ENCODE measurements around the gene RSPH6A.

The RSPH6A gene

GRCh38 chr19:45817010-45817724 is 2.1 kb upstream of the RSPH6A start:
- no peaks in the 10 kb centered on the region for H3K27me3 ChIP-seq (replicated peaks; ENCODE audit: control insufficient read depth, insufficient read depth, low read length, poor library complexity, severe bottlenecking)
- H3K4me1 ChIP-seq (ENCODE audit: control insufficient read depth, insufficient read depth, low read length, poor library complexity, severe bottlenecking): no peaks in the 10 kb centered on the region
- no peaks in the 10 kb centered on the region for H3K9me3 ChIP-seq (ENCODE audit: control insufficient read depth, low read length)
- peaks cover 5% of the 10 kb centered on the region for H3K36me3 ChIP-seq (ENCODE audit: control insufficient read depth, insufficient read depth, low read length)
- no peak overlapping the region for H3K27ac ChIP-seq (ENCODE audit: insufficient read depth, low read length, poor library complexity, severe bottlenecking)
- DNase-seq: peak; percentile 87 to 92 (median 91)
- H3K4me3 ChIP-seq (ENCODE audit: insufficient read depth, low read depth, low read length, poor library complexity, severe bottlenecking): no peak overlapping the region

DNA sequence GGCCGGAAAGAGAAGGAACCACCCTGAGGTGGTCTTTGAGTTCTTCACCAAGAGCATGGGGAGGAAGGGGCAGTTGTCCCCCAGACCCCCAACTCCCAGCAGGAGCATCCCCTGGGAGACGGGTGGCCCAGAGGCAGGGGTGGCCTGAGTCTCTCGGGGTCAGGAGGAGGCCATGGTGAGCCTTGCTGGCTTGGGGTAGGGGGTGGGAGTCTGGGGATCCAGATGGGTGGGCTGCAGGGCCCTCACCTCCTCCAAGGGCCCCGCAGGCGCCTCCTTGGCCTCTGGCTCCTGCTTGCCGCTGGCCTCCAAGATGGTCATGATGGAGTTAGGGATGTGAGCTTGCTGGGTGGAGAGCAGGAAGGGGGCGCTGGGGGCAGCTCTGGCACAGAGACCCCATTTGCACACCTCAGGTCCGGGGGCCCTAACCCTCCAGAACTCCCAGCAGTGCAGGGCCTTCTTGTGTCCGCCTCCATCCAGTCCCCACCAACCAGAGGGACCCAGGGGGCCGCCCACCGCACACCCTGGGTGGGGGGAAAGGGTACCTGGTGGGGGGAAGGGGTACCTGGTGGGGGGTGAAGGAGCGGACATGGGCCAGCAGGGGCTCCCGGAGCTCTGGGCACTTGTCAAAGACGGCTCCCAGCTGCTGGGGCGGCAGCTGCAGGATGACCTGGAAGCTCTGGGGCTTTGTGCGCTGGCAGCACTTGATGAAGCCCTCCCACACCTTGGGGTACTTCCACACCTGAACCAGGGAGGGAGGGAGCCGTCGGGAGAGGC is 1.3 kb upstream of the RSPH6A start:
- Histone ChIP-seq H3K27me3 (replicated peaks; ENCODE audit: control insufficient read depth, insufficient read depth, low read length, poor library complexity, severe bottlenecking) (no peaks in the 10 kb centered on the region), H3K9me3 (ENCODE audit: control insufficient read depth, low read length) (no peaks in the 10 kb centered on the region), H3K36me3 (ENCODE audit: control insufficient read depth, insufficient read depth, low read length) (peaks cover 5% of the 10 kb centered on the region), H3K4me1 (ENCODE audit: control insufficient read depth, insufficient read depth, low read length, poor library complexity, severe bottlenecking) (no peaks in the 10 kb centered on the region), H3K4me3 (ENCODE audit: insufficient read depth, low read depth, low read length, poor library complexity, severe bottlenecking) (no peak overlapping the region), H3K27ac (ENCODE audit: insufficient read depth, low read length, poor library complexity, severe bottlenecking) (no peak overlapping the region)
- DNase-seq: no peak

GRCh38 chr19:45815481-45816216 is 541 bp upstream of the RSPH6A start:
- Histone ChIP-seq H3K27me3 (replicated peaks; ENCODE audit: control insufficient read depth, insufficient read depth, low read length, poor library complexity, severe bottlenecking) (no peaks in the 10 kb centered on the region), H3K27ac (ENCODE audit: insufficient read depth, low read length, poor library complexity, severe bottlenecking) (no peak overlapping the region), H3K4me3 (ENCODE audit: insufficient read depth, low read depth, low read length, poor library complexity, severe bottlenecking) (no peak overlapping the region), H3K9me3 (ENCODE audit: control insufficient read depth, low read length) (no peaks in the 10 kb centered on the region), H3K4me1 (ENCODE audit: control insufficient read depth, insufficient read depth, low read length, poor library complexity, severe bottlenecking) (no peaks in the 10 kb centered on the region), H3K36me3 (ENCODE audit: control insufficient read depth, insufficient read depth, low read length) (peaks cover 3% of the 10 kb centered on the region)
- no peak for DNase-seq

DNA sequence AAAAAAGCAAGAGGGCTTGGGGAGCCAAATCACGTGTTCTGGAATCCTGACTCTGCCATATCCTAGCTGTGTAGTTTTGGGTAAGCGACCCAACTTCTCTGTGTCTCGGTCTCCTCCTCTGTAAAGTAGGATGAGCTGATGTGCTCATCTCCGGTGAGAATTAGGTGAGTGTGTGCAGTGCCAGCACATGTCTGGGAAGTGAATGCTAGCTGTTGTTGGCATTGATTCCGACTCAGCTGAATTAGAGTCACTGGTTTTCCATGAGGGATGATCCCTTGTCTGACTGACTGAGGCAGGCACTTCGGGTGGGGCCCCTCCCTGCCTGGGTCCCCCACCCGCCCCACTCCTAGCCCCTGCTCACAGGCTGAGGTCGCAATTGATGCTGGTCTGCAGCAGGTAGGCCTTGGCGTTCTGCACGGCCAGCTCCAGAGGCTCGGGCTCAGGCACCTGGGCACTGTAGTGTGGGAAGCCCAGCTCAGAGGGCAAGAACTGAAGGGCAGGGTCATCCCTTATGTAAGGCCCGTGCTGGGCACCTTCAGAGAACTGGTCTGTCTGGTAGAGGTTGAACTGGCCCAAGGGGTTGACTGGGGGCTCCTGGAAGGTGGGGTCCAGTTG is 835 bp downstream of the RSPH6A start:
- Histone ChIP-seq H3K9me3 (ENCODE audit: control insufficient read depth, low read length) (no peaks in the 10 kb centered on the region), H3K27ac (ENCODE audit: insufficient read depth, low read length, poor library complexity, severe bottlenecking) (no peak overlapping the region), H3K4me1 (ENCODE audit: control insufficient read depth, insufficient read depth, low read length, poor library complexity, severe bottlenecking) (no peaks in the 10 kb centered on the region), H3K27me3 (replicated peaks; ENCODE audit: control insufficient read depth, insufficient read depth, low read length, poor library complexity, severe bottlenecking) (no peaks in the 10 kb centered on the region), H3K4me3 (ENCODE audit: insufficient read depth, low read depth, low read length, poor library complexity, severe bottlenecking) (no peak overlapping the region), H3K36me3 (ENCODE audit: control insufficient read depth, insufficient read depth, low read length) (no peaks in the 10 kb centered on the region)
- no peak for DNase-seq

- no peaks in the 10 kb centered on the region for H3K36me3 ChIP-seq (ENCODE audit: control insufficient read depth, insufficient read depth, low read length)
- no peak for DNase-seq
- H3K27me3 ChIP-seq (replicated peaks; ENCODE audit: control insufficient read depth, insufficient read depth, low read length, poor library complexity, severe bottlenecking): no peaks in the 10 kb centered on the region
- H3K9me3 ChIP-seq (ENCODE audit: control insufficient read depth, low read length): no peaks in the 10 kb centered on the region
- H3K27ac ChIP-seq (ENCODE audit: insufficient read depth, low read length, poor library complexity, severe bottlenecking): no peak overlapping the region
- H3K4me1 ChIP-seq (ENCODE audit: control insufficient read depth, insufficient read depth, low read length, poor library complexity, severe bottlenecking): no peaks in the 10 kb centered on the region
- H3K4me3 ChIP-seq (ENCODE audit: insufficient read depth, low read depth, low read length, poor library complexity, severe bottlenecking): no peak overlapping the region
Observed at GRCh38 chr19:45812297-45812696, 2.8 kb downstream of the RSPH6A start.

DNA sequence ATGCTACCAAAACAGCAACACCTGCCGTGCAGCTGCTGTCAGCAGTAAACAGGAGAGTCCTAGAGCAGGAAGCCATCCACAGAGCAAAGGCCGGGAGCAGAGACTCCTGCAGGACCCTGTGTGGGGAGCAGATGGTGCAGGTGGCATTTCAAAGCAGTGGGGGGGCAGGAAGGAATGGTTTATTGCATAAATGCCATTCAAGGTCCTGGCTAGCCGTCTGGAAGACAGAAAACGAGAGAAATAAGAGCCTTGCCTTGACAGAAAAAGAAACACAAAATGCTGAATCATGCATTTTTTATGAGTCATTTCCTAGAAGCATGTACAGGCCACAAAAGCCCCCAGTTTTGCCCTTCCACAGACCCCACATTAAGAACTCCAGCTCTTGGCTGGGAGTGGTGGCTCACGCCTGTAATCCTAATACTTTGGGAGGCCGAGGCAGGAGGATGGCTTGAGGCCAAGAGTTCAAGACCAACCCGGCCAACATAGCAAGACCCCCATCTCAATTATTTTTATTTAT is 5.4 kb downstream of the RSPH6A start:
- no peak for DNase-seq
- Histone ChIP-seq H3K4me1 (ENCODE audit: control insufficient read depth, insufficient read depth, low read length, poor library complexity, severe bottlenecking) (no peaks in the 10 kb centered on the region), H3K9me3 (ENCODE audit: control insufficient read depth, low read length) (no peaks in the 10 kb centered on the region), H3K27ac (ENCODE audit: insufficient read depth, low read length, poor library complexity, severe bottlenecking) (no peak overlapping the region), H3K36me3 (ENCODE audit: control insufficient read depth, insufficient read depth, low read length) (no peaks in the 10 kb centered on the region), H3K27me3 (replicated peaks; ENCODE audit: control insufficient read depth, insufficient read depth, low read length, poor library complexity, severe bottlenecking) (no peaks in the 10 kb centered on the region), H3K4me3 (ENCODE audit: insufficient read depth, low read depth, low read length, poor library complexity, severe bottlenecking) (no peak overlapping the region)

DNA sequence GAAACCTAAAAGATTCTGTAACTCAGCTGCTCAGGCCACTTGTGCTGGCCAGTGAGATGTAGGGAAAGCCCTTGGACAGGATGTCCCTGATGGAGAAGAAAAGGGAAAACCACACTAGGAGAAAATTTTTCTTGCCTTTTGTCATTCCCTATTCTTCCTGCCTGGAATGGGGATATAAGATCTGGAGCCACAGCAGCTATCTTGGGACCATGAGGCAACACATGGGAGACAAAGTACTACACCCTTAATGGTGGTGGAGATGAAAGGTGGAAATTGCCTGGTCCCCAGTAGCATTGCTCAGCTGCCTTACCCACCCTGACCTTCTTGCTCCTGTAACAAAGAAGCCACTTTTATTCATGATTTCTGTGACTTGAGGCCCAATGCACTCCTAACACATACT is 9.4 kb downstream of the RSPH6A start:
- no peaks in the 10 kb centered on the region for H3K4me1 ChIP-seq (ENCODE audit: control insufficient read depth, insufficient read depth, low read length, poor library complexity, severe bottlenecking)
- no peaks in the 10 kb centered on the region for H3K36me3 ChIP-seq (ENCODE audit: control insufficient read depth, insufficient read depth, low read length)
- no peaks in the 10 kb centered on the region for H3K27me3 ChIP-seq (replicated peaks; ENCODE audit: control insufficient read depth, insufficient read depth, low read length, poor library complexity, severe bottlenecking)
- no peak for DNase-seq
- H3K4me3 ChIP-seq (ENCODE audit: insufficient read depth, low read depth, low read length, poor library complexity, severe bottlenecking): no peak overlapping the region
- H3K27ac ChIP-seq (ENCODE audit: insufficient read depth, low read length, poor library complexity, severe bottlenecking): no peak overlapping the region
- H3K9me3 ChIP-seq (ENCODE audit: control insufficient read depth, low read length): no peaks in the 10 kb centered on the region

DNA sequence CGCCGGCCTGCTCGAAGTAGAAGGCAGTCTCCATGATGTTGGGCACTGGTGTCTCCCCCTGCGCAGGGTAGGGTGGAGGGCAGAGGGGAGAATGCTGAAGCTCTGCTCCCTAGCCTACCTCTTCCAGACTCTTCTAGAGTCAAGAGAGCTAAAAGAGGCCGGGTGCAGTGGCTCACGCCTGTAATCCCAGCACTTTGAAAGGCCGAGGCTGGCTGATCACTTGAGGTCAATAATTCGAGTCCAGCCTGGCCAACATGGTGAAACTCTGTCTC is 10.2 kb downstream of the RSPH6A start:
- DNase-seq: no peak
- Histone ChIP-seq H3K27ac (ENCODE audit: insufficient read depth, low read length, poor library complexity, severe bottlenecking) (no peak overlapping the region), H3K9me3 (ENCODE audit: control insufficient read depth, low read length) (no peaks in the 10 kb centered on the region), H3K36me3 (ENCODE audit: control insufficient read depth, insufficient read depth, low read length) (no peaks in the 10 kb centered on the region), H3K4me3 (ENCODE audit: insufficient read depth, low read depth, low read length, poor library complexity, severe bottlenecking) (no peak overlapping the region), H3K4me1 (ENCODE audit: control insufficient read depth, insufficient read depth, low read length, poor library complexity, severe bottlenecking) (no peaks in the 10 kb centered on the region), H3K27me3 (replicated peaks; ENCODE audit: control insufficient read depth, insufficient read depth, low read length, poor library complexity, severe bottlenecking) (peaks cover 3% of the 10 kb centered on the region)

DNA sequence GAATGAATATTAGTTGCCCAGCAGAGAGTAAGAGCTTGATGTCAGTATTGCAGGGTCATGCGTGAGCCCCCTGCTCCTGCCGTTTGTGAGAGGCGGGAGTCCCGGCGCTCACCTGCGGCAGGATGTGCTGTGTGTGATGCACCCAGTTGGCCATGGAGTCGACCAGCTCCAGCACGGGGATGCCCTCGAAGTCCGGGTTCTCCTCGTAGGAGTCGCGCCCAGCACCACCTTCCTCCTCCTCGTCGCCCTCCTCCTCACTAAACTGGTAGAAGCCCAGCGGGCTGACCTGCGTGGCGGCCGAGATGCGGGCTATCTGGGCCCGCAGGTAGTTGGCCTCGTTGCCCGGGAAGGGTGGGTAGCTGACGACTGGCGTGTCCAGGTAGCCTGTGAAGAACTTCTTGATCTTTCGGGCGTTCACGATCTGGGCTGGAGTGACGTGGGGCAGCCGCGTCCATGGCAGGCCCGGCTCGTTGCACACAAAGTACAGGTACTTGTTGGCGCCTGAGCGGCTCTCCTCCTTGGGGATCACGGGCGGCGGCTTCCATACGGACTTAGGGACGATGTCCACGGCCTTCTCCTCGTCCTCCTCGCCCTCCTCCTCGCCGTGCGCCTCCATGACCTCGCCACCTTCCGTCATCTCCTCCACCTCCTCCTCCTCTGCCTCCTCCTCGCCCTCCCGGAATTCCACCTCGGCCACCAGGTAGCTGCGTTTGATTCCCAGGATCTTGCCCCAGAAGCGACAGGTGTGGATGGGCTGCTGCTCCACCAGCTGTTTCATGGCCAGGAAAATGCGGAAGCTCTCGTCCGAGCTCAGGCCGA is 10.8 kb downstream of the RSPH6A start:
- Histone ChIP-seq H3K27ac (ENCODE audit: insufficient read depth, low read length, poor library complexity, severe bottlenecking) (no peak overlapping the region), H3K4me1 (ENCODE audit: control insufficient read depth, insufficient read depth, low read length, poor library complexity, severe bottlenecking) (no peaks in the 10 kb centered on the region)
- DNase-seq: no peak

More for the DNA sequence above, 10.8 kb downstream of the RSPH6A start:
- H3K9me3 ChIP-seq (ENCODE audit: control insufficient read depth, low read length): no peaks in the 10 kb centered on the region
- H3K36me3 ChIP-seq (ENCODE audit: control insufficient read depth, insufficient read depth, low read length): no peaks in the 10 kb centered on the region
- H3K4me3 ChIP-seq (ENCODE audit: insufficient read depth, low read depth, low read length, poor library complexity, severe bottlenecking): no peak overlapping the region
- H3K27me3 ChIP-seq (replicated peaks; ENCODE audit: control insufficient read depth, insufficient read depth, low read length, poor library complexity, severe bottlenecking): peaks cover 8% of the 10 kb centered on the region
